GM19043 (cell line): ENCODE data around the gene TRIM66.

Source experiments
- ATAC-seq: cut with Tn5 transposase; IDR thresholded peaks from one replicate; pipeline ENCODE4 v1.9.1; 2021; ENCODE audit warnings: low read depth; ENCODE audit not compliant: unreplicated experiment

TRIM66 gene

GRCh38 chr11:8614497-8614896 is 68.0 kb downstream of the TRIM66 start:
- no peak for ATAC-seq

- no peak for ATAC-seq
These were observed 69.4 kb downstream of the TRIM66 start for GRCh38 chr11:8613036-8613435.

- no peak for ATAC-seq
These were observed 69.9 kb downstream of the TRIM66 start for GRCh38 chr11:8612522-8612921.

- ATAC-seq: no peak
These were observed 71.8 kb downstream of the TRIM66 start for GRCh38 chr11:8610532-8611116.

- no peak for ATAC-seq
These were observed 73.8 kb downstream of the TRIM66 start for GRCh38 chr11:8608652-8609051.

GRCh38 chr11:8605971-8606563 is 76.4 kb downstream of the TRIM66 start:
- no peak for ATAC-seq

GRCh38 chr11:8604078-8604723 is 78.3 kb downstream of the TRIM66 start:
- ATAC-seq: peak; percentile 75

GRCh38 chr11:8603696-8604077 is 78.8 kb downstream of the TRIM66 start:
- no peak for ATAC-seq

GRCh38 chr11:8601376-8602133 is 80.9 kb downstream of the TRIM66 start:
- no peak for ATAC-seq

- ATAC-seq: no peak
These were observed 84.0 kb downstream of the TRIM66 start for GRCh38 chr11:8598506-8598905.

GRCh38 chr11:8597182-8597581 is 85.3 kb downstream of the TRIM66 start:
- no peak for ATAC-seq

GRCh38 chr11:8596504-8597046 is 85.9 kb downstream of the TRIM66 start:
- no peak for ATAC-seq

- ATAC-seq: peak; percentile 87
These were observed 88.2 kb downstream of the TRIM66 start, which contains the start of gene STK33 for GRCh38 chr11:8593935-8594909. TSS of gene STK33 (minus strand) at chr11:8594228. CDS start at chr11:8474905, 119,323 bp downstream.

GRCh38 chr11:8593455-8593854 is 89.0 kb downstream of the TRIM66 start:
- peak; percentile 6 for ATAC-seq

GRCh38 chr11:8587915-8588314 is 94.5 kb downstream of the TRIM66 start:
- ATAC-seq: no peak

- ATAC-seq: no peak
These were observed 95.7 kb downstream of the TRIM66 start for GRCh38 chr11:8586805-8587204.

- ATAC-seq: no peak
These were observed 96.3 kb downstream of the TRIM66 start for GRCh38 chr11:8586184-8586583.

GRCh38 chr11:8584511-8584910 is 98.0 kb downstream of the TRIM66 start:
- ATAC-seq: no peak

GRCh38 chr11:8584082-8584481 is 98.4 kb downstream of the TRIM66 start:
- ATAC-seq: no peak

GRCh38 chr11:8581300-8581699 is 101.2 kb downstream of the TRIM66 start:
- ATAC-seq: no peak
